Measurements from ENCODE around the gene SYT9. TPM values are rescaled to one million over a fixed set of nuclear protein-coding genes. Genes with fewer than 3 reads are reported as not detected.

Gene SYT9
- total and polyA plus RNA-seq, 8 donors, result 0.10 to 0.89 (median 0.31) TPM; not detected in 3

DNA sequence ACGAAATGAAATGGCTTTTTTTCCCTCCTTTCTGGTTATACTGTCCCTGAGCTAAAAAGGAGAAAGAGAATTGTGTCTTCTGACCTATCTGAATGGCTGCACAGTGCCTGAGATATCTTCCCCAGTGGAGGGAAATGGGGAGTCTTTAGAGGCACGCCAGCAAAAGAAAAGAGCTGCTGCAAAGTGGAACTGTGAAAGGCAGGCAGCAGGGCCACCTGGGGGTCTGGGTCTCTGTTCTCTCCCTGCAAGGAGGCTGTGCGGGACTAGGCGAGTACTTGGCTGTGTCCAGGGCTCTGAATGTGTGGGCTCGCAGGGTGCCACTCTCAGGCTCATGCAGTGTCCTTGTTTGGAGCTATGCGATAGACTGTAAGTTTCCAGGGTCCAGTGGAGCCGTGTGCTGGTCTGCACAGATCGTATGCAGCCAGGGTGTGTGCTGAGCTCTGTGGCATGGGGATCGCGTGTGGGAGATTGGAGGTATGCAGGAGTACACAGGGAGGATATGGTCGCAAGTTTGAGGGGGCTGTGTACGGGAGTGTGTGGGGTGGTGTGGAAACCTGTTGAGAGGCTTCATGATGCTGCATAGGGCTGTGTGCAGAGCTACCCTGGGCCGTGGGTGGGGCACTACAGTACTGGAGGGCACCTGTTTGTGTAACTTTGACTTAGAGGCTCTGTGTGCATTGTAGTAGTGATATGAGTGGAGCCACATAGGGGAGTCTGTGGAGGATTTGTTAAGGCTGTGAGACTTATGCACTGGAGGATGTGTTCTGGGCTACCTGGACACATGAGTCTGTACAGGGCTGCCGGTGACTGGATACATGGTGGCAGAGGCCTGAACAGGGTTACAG, 163.5 kb downstream of the SYT9 start:
- WGBS, 5 donors, result 78 to 85% (median 81%) methylated on average over 14 of the region's 14 CpGs
- TF ChIP-seq, protein P1, sequence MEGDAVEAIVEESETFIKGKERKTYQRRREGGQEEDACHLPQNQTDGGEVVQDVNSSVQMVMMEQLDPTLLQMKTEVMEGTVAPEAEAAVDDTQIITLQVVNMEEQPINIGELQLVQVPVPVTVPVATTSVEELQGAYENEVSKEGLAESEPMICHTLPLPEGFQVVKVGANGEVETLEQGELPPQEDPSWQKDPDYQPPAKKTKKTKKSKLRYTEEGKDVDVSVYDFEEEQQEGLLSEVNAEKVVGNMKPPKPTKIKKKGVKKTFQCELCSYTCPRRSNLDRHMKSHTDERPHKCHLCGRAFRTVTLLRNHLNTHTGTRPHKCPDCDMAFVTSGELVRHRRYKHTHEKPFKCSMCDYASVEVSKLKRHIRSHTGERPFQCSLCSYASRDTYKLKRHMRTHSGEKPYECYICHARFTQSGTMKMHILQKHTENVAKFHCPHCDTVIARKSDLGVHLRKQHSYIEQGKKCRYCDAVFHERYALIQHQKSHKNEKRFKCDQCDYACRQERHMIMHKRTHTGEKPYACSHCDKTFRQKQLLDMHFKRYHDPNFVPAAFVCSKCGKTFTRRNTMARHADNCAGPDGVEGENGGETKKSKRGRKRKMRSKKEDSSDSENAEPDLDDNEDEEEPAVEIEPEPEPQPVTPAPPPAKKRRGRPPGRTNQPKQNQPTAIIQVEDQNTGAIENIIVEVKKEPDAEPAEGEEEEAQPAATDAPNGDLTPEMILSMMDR (IDR thresholded peaks at IDR 0.05), result no peak
- TF ChIP-seq POLR2AphosphoS5 (IDR thresholded peaks at IDR 0.05) (no peak), POLR2A (IDR thresholded peaks at IDR 0.05) (no peak), EP300 (IDR thresholded peaks at IDR 0.05) (no peak)

DNA sequence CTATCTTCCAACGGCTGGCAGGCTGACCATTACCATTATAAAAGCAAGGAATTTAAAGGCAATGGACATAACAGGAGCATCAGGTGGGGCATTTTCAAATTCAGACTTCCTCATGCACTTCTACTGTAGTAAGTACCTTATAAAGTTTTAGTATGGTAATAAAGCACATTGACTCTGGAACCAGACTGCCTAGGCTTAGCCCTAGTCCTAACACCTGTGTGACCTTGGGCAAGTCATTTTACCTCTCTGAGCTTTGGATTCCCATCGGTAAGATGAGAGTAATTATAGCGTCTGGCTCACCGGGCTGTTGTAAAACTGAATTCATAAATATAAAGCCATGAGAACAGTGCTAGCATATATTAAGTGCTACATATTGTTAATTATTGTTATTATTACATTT, 164.4 kb downstream of the SYT9 start:
- WGBS, 5 donors, result 34 to 67% (median 50%) methylated on average over 4 of the region's 4 CpGs
- Histone ChIP-seq H3K36me3 (no peaks in the 10 kb centered on the region), H3K27me3 (no peaks in the 10 kb centered on the region), H3K9me3 (peaks cover 0 to 11% (median 0%) of the 10 kb centered on the region in 4 donors), H3K4me1 (peaks cover 0 to 6% (median 0%) of the 10 kb centered on the region in 4 donors), H3K27ac (no peak overlapping the region), H3K4me3 (no peak overlapping the region)
- intact Hi-C loops (cut with DNase I; ENCODE audit: low total_unique reads), result no loop called here
- no peak for TF ChIP-seq POLR2A (IDR thresholded peaks at IDR 0.05)
- TF ChIP-seq POLR2AphosphoS5 (IDR thresholded peaks at IDR 0.05), result no peak
- TF ChIP-seq EP300 (IDR thresholded peaks at IDR 0.05), result no peak
- TF ChIP-seq, protein P1 (IDR thresholded peaks at IDR 0.05), result no peak
- DNase-seq, result no peak

More for the DNA sequence above, 163.5 kb downstream of the SYT9 start:
- Histone ChIP-seq H3K4me1 (peaks cover 0 to 6% (median 0%) of the 10 kb centered on the region in 4 donors), H3K4me3 (no peak overlapping the region), H3K9me3 (peaks cover 0 to 15% (median 3%) of the 10 kb centered on the region in 4 donors), H3K27me3 (no peaks in the 10 kb centered on the region), H3K27ac (no peak overlapping the region), H3K36me3 (no peaks in the 10 kb centered on the region)
- intact Hi-C loops (cut with DNase I; ENCODE audit: low total_unique reads), result no loop called here
- no peak for DNase-seq

DNA sequence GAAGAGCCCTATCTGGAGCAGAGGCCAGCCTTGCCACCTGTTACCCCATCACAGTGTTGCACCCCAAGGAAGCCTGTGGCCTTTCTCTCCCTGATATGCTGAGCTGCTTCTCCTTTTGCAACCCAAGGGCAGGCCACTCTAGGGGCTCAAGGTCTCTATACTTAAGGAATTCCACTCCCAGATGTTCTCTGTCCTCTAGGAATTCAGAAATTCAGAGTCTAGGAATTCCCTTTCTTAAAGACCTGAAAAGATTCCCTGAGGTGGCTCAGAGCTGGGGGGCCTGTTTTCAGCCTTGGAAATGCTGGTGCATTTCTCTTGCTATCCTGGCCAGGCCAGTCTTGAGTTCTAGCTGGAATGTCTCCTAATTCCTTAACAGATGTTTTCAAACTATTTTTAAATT, 165.6 kb downstream of the SYT9 start:
- Histone ChIP-seq H3K4me1 (peaks cover 0 to 6% (median 0%) of the 10 kb centered on the region in 4 donors), H3K4me3 (no peak overlapping the region), H3K9me3 (peaks cover 0 to 2% (median 0%) of the 10 kb centered on the region in 4 donors), H3K27ac (no peak overlapping the region), H3K27me3 (no peaks in the 10 kb centered on the region), H3K36me3 (no peaks in the 10 kb centered on the region)
- TF ChIP-seq POLR2A (IDR thresholded peaks at IDR 0.05) (no peak), POLR2AphosphoS5 (IDR thresholded peaks at IDR 0.05) (no peak), EP300 (IDR thresholded peaks at IDR 0.05) (no peak)
- TF ChIP-seq, protein P1 (IDR thresholded peaks at IDR 0.05), result no peak
- intact Hi-C loops (cut with DNase I; ENCODE audit: low total_unique reads), result no loop called here
- no peak for DNase-seq

DNA sequence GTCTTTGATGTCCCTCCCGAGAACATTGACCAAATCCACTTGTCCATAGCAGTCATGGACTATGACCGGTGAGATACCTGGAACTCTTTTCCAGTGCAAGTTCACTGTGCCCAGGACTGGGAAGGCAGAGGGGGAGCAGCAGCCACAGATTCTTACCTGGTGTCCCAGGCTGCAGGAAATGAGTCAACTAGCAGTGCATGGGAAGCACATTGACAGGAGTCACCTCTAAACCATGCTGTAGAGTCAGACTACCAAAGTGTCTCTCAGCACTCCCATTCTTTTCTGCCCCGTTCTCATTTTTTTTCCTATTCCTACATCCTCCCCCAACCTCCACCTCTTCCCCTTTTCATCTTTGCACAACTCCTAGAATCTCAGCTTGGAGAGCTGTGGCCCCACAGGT, 166.4 kb downstream of the SYT9 start:
- H3K27me3 ChIP-seq, result no peaks in the 10 kb centered on the region
- 84 to 95% (median 88%) methylated on average over 3 of the region's 3 CpGs for WGBS, 5 donors
- TF ChIP-seq POLR2A (IDR thresholded peaks at IDR 0.05), result no peak
- no peak for TF ChIP-seq EP300 (IDR thresholded peaks at IDR 0.05)
- TF ChIP-seq, protein P1 (IDR thresholded peaks at IDR 0.05), result no peak
- TF ChIP-seq POLR2AphosphoS5 (IDR thresholded peaks at IDR 0.05), result no peak

More for the DNA sequence above, 166.4 kb downstream of the SYT9 start:
- Histone ChIP-seq H3K4me1 (peaks cover 0 to 6% (median 0%) of the 10 kb centered on the region in 4 donors), H3K4me3 (no peak overlapping the region), H3K36me3 (no peaks in the 10 kb centered on the region), H3K27ac (no peak overlapping the region), H3K9me3 (no peaks in the 10 kb centered on the region)
- intact Hi-C loops (cut with DNase I; ENCODE audit: low total_unique reads), result no loop called here
- no peak for DNase-seq

Data from stomach (tissue), 9 donors.